ENCODE measurements around the gene SLC12A7.

DNA sequence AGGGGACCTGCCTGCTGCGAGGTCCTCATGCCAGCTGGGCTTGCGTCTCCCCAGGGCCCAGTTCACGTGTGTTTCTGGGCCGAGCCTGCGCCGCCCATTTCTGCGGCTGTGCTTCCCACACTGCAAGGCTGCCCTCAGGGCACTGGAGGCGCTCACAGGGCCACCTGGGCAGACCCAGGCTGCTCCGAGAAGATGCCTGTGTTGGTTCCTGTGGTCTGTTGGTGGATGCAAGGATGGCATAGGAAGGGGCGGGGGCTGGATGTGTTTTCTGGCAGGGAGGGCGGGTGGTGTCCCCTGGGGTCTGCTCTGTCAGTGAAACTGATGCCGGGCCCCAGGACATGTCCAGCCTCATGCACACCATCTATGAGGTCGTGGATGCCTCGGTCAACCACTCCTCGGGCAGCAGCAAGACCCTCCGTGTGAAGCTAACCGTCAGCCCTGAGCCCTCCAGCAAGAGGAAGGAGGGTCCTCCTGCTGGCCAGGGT lies 77.4 kb downstream of the SLC12A7 start:
- TF ChIP-seq SIN3A (IDR thresholded peaks at IDR 0.05; ENCODE audit: borderline replicate concordance, insufficient read depth, low read length) (no peak), POLR2AphosphoS5 (IDR thresholded peaks at IDR 0.05; ENCODE audit: low read depth, low read length) (no peak)
- TF ChIP-seq, protein P1, sequence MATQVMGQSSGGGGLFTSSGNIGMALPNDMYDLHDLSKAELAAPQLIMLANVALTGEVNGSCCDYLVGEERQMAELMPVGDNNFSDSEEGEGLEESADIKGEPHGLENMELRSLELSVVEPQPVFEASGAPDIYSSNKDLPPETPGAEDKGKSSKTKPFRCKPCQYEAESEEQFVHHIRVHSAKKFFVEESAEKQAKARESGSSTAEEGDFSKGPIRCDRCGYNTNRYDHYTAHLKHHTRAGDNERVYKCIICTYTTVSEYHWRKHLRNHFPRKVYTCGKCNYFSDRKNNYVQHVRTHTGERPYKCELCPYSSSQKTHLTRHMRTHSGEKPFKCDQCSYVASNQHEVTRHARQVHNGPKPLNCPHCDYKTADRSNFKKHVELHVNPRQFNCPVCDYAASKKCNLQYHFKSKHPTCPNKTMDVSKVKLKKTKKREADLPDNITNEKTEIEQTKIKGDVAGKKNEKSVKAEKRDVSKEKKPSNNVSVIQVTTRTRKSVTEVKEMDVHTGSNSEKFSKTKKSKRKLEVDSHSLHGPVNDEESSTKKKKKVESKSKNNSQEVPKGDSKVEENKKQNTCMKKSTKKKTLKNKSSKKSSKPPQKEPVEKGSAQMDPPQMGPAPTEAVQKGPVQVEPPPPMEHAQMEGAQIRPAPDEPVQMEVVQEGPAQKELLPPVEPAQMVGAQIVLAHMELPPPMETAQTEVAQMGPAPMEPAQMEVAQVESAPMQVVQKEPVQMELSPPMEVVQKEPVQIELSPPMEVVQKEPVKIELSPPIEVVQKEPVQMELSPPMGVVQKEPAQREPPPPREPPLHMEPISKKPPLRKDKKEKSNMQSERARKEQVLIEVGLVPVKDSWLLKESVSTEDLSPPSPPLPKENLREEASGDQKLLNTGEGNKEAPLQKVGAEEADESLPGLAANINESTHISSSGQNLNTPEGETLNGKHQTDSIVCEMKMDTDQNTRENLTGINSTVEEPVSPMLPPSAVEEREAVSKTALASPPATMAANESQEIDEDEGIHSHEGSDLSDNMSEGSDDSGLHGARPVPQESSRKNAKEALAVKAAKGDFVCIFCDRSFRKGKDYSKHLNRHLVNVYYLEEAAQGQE (IDR thresholded peaks at IDR 0.05; ENCODE audit: insufficient read depth in 1 of 2, low read depth in 2 of 2, low read length in 2 of 2) = no peak

All from PFSK-1 (cell line).